ENCODE measurements around the gene DCAKD.
A peak's percentile ranks its signal among the peaks of the same experiment; 100 is the strongest.
"Not testable (repeated sequence)": the region's sequence is repeated elsewhere in the genome, so short reads cannot be mapped to it uniquely, and the experiment has no call there.

The DCAKD gene

GRCh38 chr17:45063198-45063597, 11.8 kb upstream of the DCAKD start:
- no peak for DNase-seq

GRCh38 chr17:45061606-45062205, 10.3 kb upstream of the DCAKD start:
- DNase-seq: no peak

- peak; percentile 62 for DNase-seq
These were observed 9.6 kb upstream of the DCAKD start, which contains the start of gene NMT1 for GRCh38 chr17:45060797-45061605. Gene NMT1, plus strand, starts transcription at chr17:45061317. Its CDS starts 13 bp downstream, at chr17:45061330.

- DNase-seq: no peak
These were observed 9.0 kb upstream of the DCAKD start for GRCh38 chr17:45060382-45060796.

- no peak for DNase-seq
These were observed 780 bp upstream of the DCAKD start for GRCh38 chr17:45052052-45052772.

- DNase-seq: not testable (repeated sequence)
These were observed 254 bp upstream of the DCAKD start for GRCh38 chr17:45051720-45052051.

- DNase-seq: no peak
These were observed 862 bp downstream of the DCAKD start for GRCh38 chr17:45050481-45051059.

- no peak for DNase-seq
These were observed 2.5 kb downstream of the DCAKD start for GRCh38 chr17:45048795-45049563.

- DNase-seq: no peak
These were observed 4.8 kb downstream of the DCAKD start for GRCh38 chr17:45046537-45047125.

- no peak for DNase-seq
These were observed 7.5 kb downstream of the DCAKD start for GRCh38 chr17:45043813-45044540.

- DNase-seq: no peak
These were observed 8.9 kb downstream of the DCAKD start for GRCh38 chr17:45042346-45043120.

GRCh38 chr17:45040459-45040858, 11.0 kb downstream of the DCAKD start:
- DNase-seq: no peak

- no peak for DNase-seq
These were observed 12.5 kb downstream of the DCAKD start for GRCh38 chr17:45038728-45039634.

- no peak for DNase-seq
These were observed 14.7 kb downstream of the DCAKD start for GRCh38 chr17:45036691-45037090.

GRCh38 chr17:45035848-45036247, 15.6 kb downstream of the DCAKD start:
- no peak for DNase-seq

- DNase-seq: no peak
These were observed 16.8 kb downstream of the DCAKD start for GRCh38 chr17:45034599-45034998.

GRCh38 chr17:45032174-45032541, 19.3 kb downstream of the DCAKD start:
- DNase-seq: no peak

GRCh38 chr17:45031231-45032173, 19.9 kb downstream of the DCAKD start:
- DNase-seq: no peak
